HAP-1 (cell line): ENCODE measurements around the gene PATJ.

Experiments used
- DNase-seq, 2 experiments: peaks; one replicate each; pipeline ENCODE4 v3.0.0-alpha.2; 2016 to 2020; ENCODE audit warnings: low spot score in 2 of 2
- H3K27me3 ChIP-seq: fragments of 250-450 bp; sonication (Bioruptor Pico); 2 replicates; pipeline ENCODE4 v1.5.1; 2020; ENCODE audit warnings: low read depth, mild to moderate bottlenecking, moderate library complexity
- H3K36me3 ChIP-seq: fragments of 250-450 bp; sonication (Bioruptor Pico); replicated peaks from 2 replicates; pipeline ENCODE4 v1.5.1; 2020; ENCODE audit warnings: mild to moderate bottlenecking
- H3K4me1 ChIP-seq: fragments of 250-450 bp; sonication (Bioruptor Pico); 2 replicates; pipeline ENCODE4 v1.5.1; 2020; ENCODE audit warnings: mild to moderate bottlenecking
- H3K4me3 ChIP-seq: fragments of 250-450 bp; sonication (Bioruptor Pico); 2 replicates; pipeline ENCODE4 v1.5.1; 2020; ENCODE audit warnings: mild to moderate bottlenecking, moderate library complexity
- H3K9me3 ChIP-seq: fragments of 250-450 bp; sonication (Bioruptor Pico); 2 replicates; pipeline ENCODE4 v1.5.1; 2020; ENCODE audit warnings: mild to moderate bottlenecking, moderate library complexity
- in situ Hi-C: fragments of 300-500 bp; cut with MboI; formaldehyde crosslinking; loops from 3 replicates; pipeline ENCODE4 v1.14.3; 2020; ENCODE audit warnings: low sequenced_read_pairs, inconsistent platforms, mixed read lengths

The PATJ gene

GRCh38 chr1:62066713-62067112 is 324.4 kb downstream of the PATJ start:
- Histone ChIP-seq H3K27me3 (0 out of 2 replicates have a peak, but pooled peaks cover 3% of the 10 kb centered on the region), H3K36me3 (no peaks in the 10 kb centered on the region; the same call in 1 of the 2 replicates), H3K4me1 (peaks cover 15% of the 10 kb centered on the region), H3K9me3 (peaks cover 4% of the 10 kb centered on the region; the same call in 1 of the 2 replicates), H3K4me3 (no peak overlapping the region)
- no peak for DNase-seq
- in situ Hi-C loops, result no loop called here

GRCh38 chr1:62068416-62068843 is 326.1 kb downstream of the PATJ start:
- H3K36me3 ChIP-seq, result no peaks in the 10 kb centered on the region; the same call in 1 of the 2 replicates
- H3K4me1 ChIP-seq, result peaks cover 8% of the 10 kb centered on the region
- H3K9me3 ChIP-seq, result peaks cover under 1% of the 10 kb centered on the region; the same call in 1 of the 2 replicates
- no peak for DNase-seq
- H3K27me3 ChIP-seq, result 0 out of 2 replicates have a peak, but pooled peaks cover 3% of the 10 kb centered on the region
- in situ Hi-C loops, result no loop called here
- no peak overlapping the region for H3K4me3 ChIP-seq

GRCh38 chr1:62068978-62069377 is 326.7 kb downstream of the PATJ start:
- DNase-seq, result no peak
- no peaks in the 10 kb centered on the region for H3K36me3 ChIP-seq
- in situ Hi-C loops, result no loop called here

GRCh38 chr1:62070384-62071011 is 328.2 kb downstream of the PATJ start:
- DNase-seq, result peak in 1 of 2 experiments; percentile 32
- in situ Hi-C loops, result no loop called here
- H3K36me3 ChIP-seq, result no peaks in the 10 kb centered on the region
- H3K4me3 ChIP-seq, result no peak overlapping the region
- H3K27me3 ChIP-seq, result no peaks in the 10 kb centered on the region
- H3K4me1 ChIP-seq, result no peaks in the 10 kb centered on the region; the same call in 1 of the 2 replicates
- H3K9me3 ChIP-seq, result no peaks in the 10 kb centered on the region

More at GRCh38 chr1:62068978-62069377, 326.7 kb downstream of the PATJ start:
- H3K4me3 ChIP-seq, result no peak overlapping the region
- H3K4me1 ChIP-seq, result peaks cover 8% of the 10 kb centered on the region
- no peaks in the 10 kb centered on the region for H3K27me3 ChIP-seq
- no peaks in the 10 kb centered on the region for H3K9me3 ChIP-seq

- DNase-seq, result no peak
- Histone ChIP-seq H3K27me3 (no peaks in the 10 kb centered on the region), H3K36me3 (no peaks in the 10 kb centered on the region), H3K9me3 (no peaks in the 10 kb centered on the region), H3K4me3 (no peak overlapping the region), H3K4me1 (no peaks in the 10 kb centered on the region)
- in situ Hi-C loops, result no loop called here
Measured at GRCh38 chr1:62071695-62072094, 329.4 kb downstream of the PATJ start.

GRCh38 chr1:62076286-62076685 is 334.0 kb downstream of the PATJ start:
- Histone ChIP-seq H3K9me3 (no peaks in the 10 kb centered on the region), H3K4me1 (no peaks in the 10 kb centered on the region), H3K27me3 (no peaks in the 10 kb centered on the region), H3K36me3 (no peaks in the 10 kb centered on the region), H3K4me3 (no peak overlapping the region)
- in situ Hi-C loops, result no loop called here
- no peak for DNase-seq

- DNase-seq, result no peak
- no peaks in the 10 kb centered on the region for H3K36me3 ChIP-seq
- H3K4me1 ChIP-seq, result no peaks in the 10 kb centered on the region
- in situ Hi-C loops, result no loop called here
- H3K4me3 ChIP-seq, result no peak overlapping the region
- H3K27me3 ChIP-seq, result no peaks in the 10 kb centered on the region
- no peaks in the 10 kb centered on the region for H3K9me3 ChIP-seq
Measured at GRCh38 chr1:62077821-62078220, 335.5 kb downstream of the PATJ start.

GRCh38 chr1:62082456-62083363 is 340.4 kb downstream of the PATJ start:
- H3K4me1 ChIP-seq, result no peaks in the 10 kb centered on the region
- no peaks in the 10 kb centered on the region for H3K36me3 ChIP-seq
- H3K9me3 ChIP-seq, result no peaks in the 10 kb centered on the region
- no peaks in the 10 kb centered on the region for H3K27me3 ChIP-seq
- in situ Hi-C loops, result no loop called here
- H3K4me3 ChIP-seq, result no peak overlapping the region
- peak; percentile 46 to 67 for DNase-seq

GRCh38 chr1:62084310-62084890 is 342.1 kb downstream of the PATJ start:
- in situ Hi-C loops, result no loop called here
- DNase-seq, result no peak
- H3K27me3 ChIP-seq, result no peaks in the 10 kb centered on the region

GRCh38 chr1:62088439-62088838 is 346.2 kb downstream of the PATJ start:
- Histone ChIP-seq H3K9me3 (no peaks in the 10 kb centered on the region), H3K36me3 (no peaks in the 10 kb centered on the region), H3K27me3 (no peaks in the 10 kb centered on the region), H3K4me3 (no peak overlapping the region), H3K4me1 (no peaks in the 10 kb centered on the region)
- in situ Hi-C loops, result no loop called here
- DNase-seq, result no peak

More at GRCh38 chr1:62084310-62084890, 342.1 kb downstream of the PATJ start:
- H3K4me1 ChIP-seq, result no peaks in the 10 kb centered on the region
- no peak overlapping the region for H3K4me3 ChIP-seq
- H3K9me3 ChIP-seq, result no peaks in the 10 kb centered on the region
- H3K36me3 ChIP-seq, result no peaks in the 10 kb centered on the region

- no peaks in the 10 kb centered on the region for H3K4me1 ChIP-seq
- in situ Hi-C loops, result no loop called here
- H3K9me3 ChIP-seq, result no peaks in the 10 kb centered on the region
- H3K27me3 ChIP-seq, result no peaks in the 10 kb centered on the region
- H3K4me3 ChIP-seq, result no peak overlapping the region
- H3K36me3 ChIP-seq, result no peaks in the 10 kb centered on the region
- no peak for DNase-seq
Measured at GRCh38 chr1:62089570-62089969, 347.3 kb downstream of the PATJ start.

GRCh38 chr1:62090016-62090415 is 347.7 kb downstream of the PATJ start:
- in situ Hi-C loops, result no loop called here
- Histone ChIP-seq H3K4me3 (no peak overlapping the region), H3K36me3 (no peaks in the 10 kb centered on the region), H3K9me3 (no peaks in the 10 kb centered on the region), H3K27me3 (no peaks in the 10 kb centered on the region), H3K4me1 (no peaks in the 10 kb centered on the region)
- DNase-seq, result no peak

GRCh38 chr1:62092110-62092509 is 349.8 kb downstream of the PATJ start:
- no peaks in the 10 kb centered on the region for H3K36me3 ChIP-seq
- no peaks in the 10 kb centered on the region for H3K4me1 ChIP-seq
- no peak for DNase-seq
- in situ Hi-C loops, result no loop called here
- no peaks in the 10 kb centered on the region for H3K27me3 ChIP-seq
- H3K4me3 ChIP-seq, result no peak overlapping the region
- H3K9me3 ChIP-seq, result no peaks in the 10 kb centered on the region

- Histone ChIP-seq H3K36me3 (no peaks in the 10 kb centered on the region), H3K9me3 (no peaks in the 10 kb centered on the region), H3K27me3 (no peaks in the 10 kb centered on the region), H3K4me3 (no peak overlapping the region), H3K4me1 (no peaks in the 10 kb centered on the region)
- no peak for DNase-seq
- in situ Hi-C loops, result no loop called here
Measured at GRCh38 chr1:62093261-62093660, 351.0 kb downstream of the PATJ start.
